ENCODE results near the gene NDUFAF4.
A peak's percentile ranks its signal among the peaks of the same experiment; 100 is the strongest.

The NDUFAF4 gene

GRCh38 chr6:96897396-96898240, at the start of gene NDUFAF4:
Gene NDUFAF4, minus strand, starts transcription at chr6:96897891. Its CDS starts 90 bp downstream, at chr6:96897801.
- peak; percentile 88 for DNase-seq

GRCh38 chr6:96947055-96947454, 49.4 kb upstream of the NDUFAF4 start:
- DNase-seq, result no peak

- DNase-seq, result no peak
Measured at GRCh38 chr6:96943555-96944215, 46.0 kb upstream of the NDUFAF4 start.

- no peak for DNase-seq
Measured at GRCh38 chr6:96942676-96943075, 45.0 kb upstream of the NDUFAF4 start.

- no peak for DNase-seq
Measured at GRCh38 chr6:96940322-96940721, 42.6 kb upstream of the NDUFAF4 start.

DNA sequence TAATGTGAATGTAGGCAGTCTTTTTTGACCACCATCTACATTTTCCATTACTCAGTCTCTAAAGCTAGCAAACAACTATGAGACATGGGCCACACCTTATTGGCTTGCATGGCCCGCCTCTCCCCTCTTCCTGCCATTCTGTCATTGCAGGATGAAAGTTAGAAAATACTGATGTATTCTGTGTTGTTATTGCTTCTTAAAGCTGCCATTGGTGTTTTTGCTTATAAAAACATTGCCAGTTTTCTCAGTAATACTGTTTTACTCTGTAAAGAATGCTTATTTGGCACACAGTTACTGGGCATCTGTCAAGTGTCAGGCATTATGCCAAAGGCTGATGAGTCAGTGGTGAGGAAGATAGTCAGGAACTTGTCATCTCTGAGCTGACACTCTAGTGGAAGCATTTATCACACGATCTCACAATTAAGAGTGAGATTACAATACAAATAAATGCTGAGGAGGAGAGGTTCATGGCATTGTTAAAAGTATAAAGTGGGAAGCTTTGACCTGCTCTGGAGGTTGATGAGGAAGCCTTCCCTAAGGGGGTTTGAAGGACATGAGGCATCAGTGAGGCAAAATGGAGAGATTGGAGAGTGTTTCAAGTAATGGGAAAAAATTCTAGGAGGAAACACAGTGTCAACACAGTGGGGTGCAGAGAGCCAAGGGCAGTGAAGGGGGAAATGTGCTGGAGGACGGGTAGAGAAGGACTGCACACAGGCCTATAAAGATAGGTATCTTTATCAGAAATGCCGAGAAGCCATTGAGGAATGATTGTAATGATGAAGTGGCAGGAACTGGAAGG, 41.5 kb upstream of the NDUFAF4 start:
- DNase-seq, result peak; percentile 73

- DNase-seq, result no peak
Measured at GRCh38 chr6:96934087-96934486, 36.4 kb upstream of the NDUFAF4 start.

DNA sequence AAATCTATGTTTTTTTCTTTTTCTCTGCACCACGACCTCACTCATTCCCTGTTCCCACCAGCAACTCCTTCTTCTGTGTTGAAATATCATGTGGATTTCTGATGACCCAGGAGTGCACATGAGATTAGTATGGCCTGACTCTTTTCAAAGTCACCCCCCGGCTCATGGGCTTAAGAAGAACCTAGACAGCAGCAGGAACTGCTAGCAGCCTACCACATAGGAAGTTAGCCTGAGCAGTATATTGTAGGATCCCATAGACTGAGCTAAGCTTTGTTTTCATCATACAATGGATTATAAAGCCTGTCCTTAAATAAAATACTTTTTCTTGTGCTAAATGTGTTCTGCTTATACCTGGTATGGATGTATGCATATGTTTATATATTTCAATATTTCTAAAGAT, 33.5 kb upstream of the NDUFAF4 start:
- no peak for DNase-seq

DNA sequence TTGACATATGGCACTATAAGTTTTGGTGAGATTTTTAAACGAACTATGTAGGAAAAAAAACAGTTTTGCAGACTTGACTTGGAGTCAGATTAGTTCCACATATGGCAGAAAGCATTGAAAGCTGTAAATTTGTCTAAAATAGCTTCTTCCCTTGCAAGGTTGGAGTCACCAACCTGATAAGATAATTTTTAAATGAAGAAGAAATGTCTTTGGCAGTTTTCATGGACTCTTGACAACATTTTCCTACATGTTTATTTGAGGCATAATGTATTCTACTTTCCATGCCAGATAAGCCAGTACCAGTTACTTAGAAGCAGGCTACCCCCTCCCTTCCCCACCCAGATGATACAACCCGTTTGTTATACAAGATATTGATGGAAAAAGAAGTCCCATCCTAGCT, 32.0 kb upstream of the NDUFAF4 start:
- DNase-seq, result no peak

DNA sequence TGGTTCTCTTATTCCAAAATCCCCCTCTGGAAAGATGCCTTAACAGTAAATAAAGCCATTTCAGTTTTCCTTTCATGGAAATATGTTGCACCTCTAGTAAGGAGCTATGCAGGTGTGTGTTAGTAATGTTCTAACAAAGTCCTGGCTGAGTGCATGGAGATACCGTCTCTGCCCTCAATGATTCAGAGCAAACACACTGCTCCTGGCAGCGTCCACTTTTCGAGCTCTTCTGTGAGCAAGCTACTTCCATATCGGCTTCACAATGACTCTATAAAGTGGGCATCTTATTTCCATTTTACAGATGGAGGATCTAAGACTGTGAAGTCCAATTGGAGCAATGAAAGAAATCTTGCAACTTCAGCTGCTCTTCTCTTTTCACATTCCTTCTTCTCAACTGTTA, 30.0 kb upstream of the NDUFAF4 start:
- DNase-seq, result no peak

GRCh38 chr6:96926425-96926824, 28.7 kb upstream of the NDUFAF4 start:
- no peak for DNase-seq

- DNase-seq, result no peak
Measured at GRCh38 chr6:96925290-96925687, 27.6 kb upstream of the NDUFAF4 start.

GRCh38 chr6:96923871-96924493, 26.3 kb upstream of the NDUFAF4 start:
- no peak for DNase-seq

GRCh38 chr6:96923400-96923799, 25.7 kb upstream of the NDUFAF4 start:
- no peak for DNase-seq

DNA sequence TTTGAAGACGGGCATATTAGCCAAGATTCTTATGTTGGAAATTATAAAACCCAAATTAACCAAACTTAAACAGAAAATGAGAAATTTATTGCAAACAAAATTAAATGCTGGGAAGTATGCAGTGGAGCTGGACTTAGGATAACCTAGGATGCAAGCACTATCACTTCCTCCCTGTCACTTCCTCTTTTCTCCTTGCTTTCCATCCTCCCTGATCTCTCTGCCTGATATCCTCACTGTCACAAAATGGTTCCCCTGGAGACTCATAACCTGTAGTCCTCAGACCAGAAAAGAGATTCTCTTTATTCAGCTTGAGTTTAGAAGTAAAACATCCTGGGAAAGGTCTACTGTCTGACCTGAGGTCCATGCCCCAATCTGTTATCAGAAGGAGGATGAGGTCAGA, 19.4 kb upstream of the NDUFAF4 start:
- DNase-seq, result no peak

- DNase-seq, result no peak
Measured at GRCh38 chr6:96913621-96914020, 15.9 kb upstream of the NDUFAF4 start.

GRCh38 chr6:96911751-96912150, 14.1 kb upstream of the NDUFAF4 start:
- DNase-seq, result no peak

DNA sequence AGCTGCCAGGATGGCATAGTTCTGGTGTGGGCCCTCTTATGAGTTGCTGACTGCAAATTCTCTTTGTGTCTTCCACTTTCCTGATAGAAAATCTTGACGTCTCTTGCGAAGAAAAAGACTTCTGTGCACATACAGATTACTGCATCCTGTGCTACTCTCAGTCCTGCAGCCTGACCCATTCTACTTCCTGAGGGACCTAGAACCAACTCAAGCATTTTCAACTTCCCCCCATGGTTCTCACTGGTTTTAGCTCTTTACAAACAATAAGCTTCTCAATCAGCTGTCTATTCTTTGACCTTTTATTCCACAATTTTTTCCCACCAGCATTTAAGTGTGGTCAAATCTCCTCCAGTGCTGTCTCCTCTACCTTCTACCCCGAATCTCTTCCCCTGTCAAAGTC, 13.5 kb upstream of the NDUFAF4 start:
- DNase-seq, result no peak

DNA sequence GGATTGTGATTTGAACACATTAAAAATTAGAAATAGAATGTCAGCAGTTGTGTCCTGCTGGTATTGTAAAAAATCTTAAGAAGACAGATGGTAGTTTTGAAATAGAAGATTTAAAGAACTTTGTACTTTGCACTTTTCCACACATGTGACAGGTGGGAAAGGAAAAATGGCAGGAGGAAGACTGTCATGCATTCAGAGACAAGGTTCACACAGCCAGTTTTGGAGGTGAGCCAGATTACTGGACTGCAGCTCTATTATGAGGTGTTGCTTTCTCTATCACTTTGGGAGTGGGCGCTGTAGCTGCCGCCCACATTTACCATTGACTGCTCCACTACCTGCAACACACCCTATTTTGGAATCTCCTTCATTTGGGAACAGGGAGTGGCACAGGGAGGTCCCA, 12.1 kb upstream of the NDUFAF4 start:
- no peak for DNase-seq

- peak; percentile 29 for DNase-seq
Measured at GRCh38 chr6:96907498-96907897, 9.8 kb upstream of the NDUFAF4 start.

DNA sequence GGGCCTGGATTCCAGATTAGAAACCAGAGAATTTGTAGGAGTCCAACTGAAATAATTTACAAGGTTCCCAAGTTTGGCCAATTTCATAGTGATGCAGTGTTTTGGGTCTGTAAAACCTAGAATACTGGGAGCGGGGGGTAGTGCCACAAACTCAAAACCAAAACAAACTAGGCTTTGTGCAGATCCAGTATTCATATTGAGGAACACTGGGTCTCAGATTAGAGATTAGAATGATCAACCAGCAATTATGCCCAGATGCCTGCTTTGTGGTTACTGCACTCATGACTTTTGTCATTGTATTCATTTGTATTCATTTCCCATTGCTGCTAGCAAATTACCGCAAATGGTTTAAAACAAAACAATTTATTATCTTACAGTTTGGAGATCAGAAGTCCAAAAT, 3.2 kb upstream of the NDUFAF4 start:
- DNase-seq, result no peak

DNA sequence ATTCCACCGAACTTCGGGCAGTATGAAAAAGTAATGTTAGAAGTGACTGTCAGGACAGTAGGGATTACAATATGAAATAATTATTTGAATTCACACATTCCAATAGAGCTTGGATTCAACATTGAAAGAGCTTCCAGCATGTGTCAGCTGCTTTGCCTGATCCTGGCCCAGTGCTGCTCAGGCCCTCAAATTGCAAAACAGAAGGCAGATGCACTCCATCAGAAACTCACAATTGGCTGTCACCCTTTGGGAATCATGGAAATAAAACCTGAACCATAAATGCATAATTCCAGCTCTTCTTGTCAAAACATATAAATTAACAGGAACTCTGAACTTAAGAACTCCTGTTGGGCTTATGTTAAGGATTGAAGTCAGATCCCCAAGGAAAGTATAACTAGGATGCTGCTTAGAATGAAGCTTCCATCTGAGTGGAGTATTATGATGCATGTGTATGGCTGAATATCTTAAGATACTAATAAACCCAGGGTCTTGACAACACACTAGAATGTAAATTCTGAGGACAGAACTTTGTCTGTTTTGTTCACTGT, 1.8 kb upstream of the NDUFAF4 start:
- no peak for DNase-seq

DNA sequence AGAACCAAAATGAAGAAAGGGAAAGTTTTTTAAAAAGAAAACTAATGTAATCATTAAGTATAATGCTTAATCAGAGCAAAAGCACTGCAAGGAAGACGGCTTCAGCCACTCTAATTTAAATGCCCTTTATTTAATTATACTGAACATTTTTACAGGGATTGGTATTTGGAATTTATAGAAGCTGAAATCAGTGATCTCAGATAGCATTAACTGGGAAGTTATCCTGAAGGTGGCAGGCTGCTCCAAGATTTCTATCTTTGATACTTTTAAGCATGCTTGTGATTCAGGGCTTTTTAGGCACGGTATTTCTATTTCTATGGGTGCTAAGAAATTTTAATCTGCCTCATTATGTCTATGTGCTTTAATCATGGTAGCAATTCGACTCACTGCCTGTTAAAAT, 1.3 kb upstream of the NDUFAF4 start:
- peak; percentile 60 for DNase-seq
